OCI-LY3 (cell line): ENCODE data around the gene GORASP2.

Experiments
- CTCF ChIP-seq: fragments of 200-600, 300-600 bp; sonication (generic); IDR thresholded peaks from 2 replicates; pipeline ENCODE4 v1.5.1; 2014; ENCODE audit warnings: antibody characterized with exemption, low read length, low read depth
- EZH2phosphoT487 ChIP-seq: fragments of 200-600 bp; shearing (Covaris generic); IDR thresholded peaks from 2 replicates; pipeline ENCODE4 v1.6.1; 2018; ENCODE audit warnings: antibody characterized with exemption, mixed run types, low read depth

DNA sequence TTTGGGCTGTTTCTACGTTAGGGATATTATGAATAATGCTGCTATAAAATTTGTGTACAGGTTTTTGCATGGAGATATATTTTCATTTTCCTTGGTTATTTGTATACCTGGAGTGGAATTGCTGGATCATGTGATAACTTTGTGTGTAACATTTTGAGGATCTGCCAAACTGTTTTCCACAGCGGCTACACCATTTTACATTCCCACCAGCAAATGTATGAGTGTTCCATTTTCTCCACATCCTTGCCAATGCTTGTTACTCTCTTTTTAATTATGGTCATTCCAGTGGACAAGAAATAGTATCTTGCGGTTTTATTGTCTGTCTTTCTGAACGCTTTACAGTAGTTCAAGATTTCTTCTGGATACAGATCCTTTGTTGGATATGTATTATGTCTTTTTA lies 13.6 kb downstream of the GORASP2 start:
- TF ChIP-seq CTCF (no peak), EZH2phosphoT487 (no peak)
